Cardiac septum (tissue), 1 donor: ENCODE measurements around the gene XRCC3. TPM values are rescaled to one million over a fixed set of nuclear protein-coding genes. Genes with fewer than 3 reads are reported as not detected.
"Not testable (repeated sequence)": the region's sequence is repeated elsewhere in the genome, so short reads cannot be mapped to it uniquely, and the experiment has no call there.

Experiments
- DNase-seq: peaks from one replicate; pipeline ENCODE4 v3.0.0-alpha.2; 2020; ENCODE audit warnings: low spot score
- intact Hi-C: fragments of 100-400 bp; cut with DNase I; formaldehyde crosslinking; loops from one replicate; pipeline ENCODE4 v1.14.0; 2022
- total RNA-seq: library from RNA; stranded (reverse); fragmentation: NEBNext Ultra II Directional; extraction: Animal tissue kit (Norgen Biotek cat#: 25700); gene quantifications from one replicate; pipeline ENCODE4 v1.2.1, GENCODE V29; 2021
- donor health status: DM: no; HTN: no; CAD: no.

Gene XRCC3
- total RNA-seq, 1 donor from 2014 or later = 3.9 TPM

GRCh38 chr14:103656031-103656755 lies 59.1 kb downstream of the XRCC3 start:
- intact Hi-C loops = no loop called here

GRCh38 chr14:103654619-103655018 lies 60.6 kb downstream of the XRCC3 start:
- intact Hi-C loops = no loop called here
- no peak for DNase-seq

More at GRCh38 chr14:103656031-103656755, 59.1 kb downstream of the XRCC3 start:
- no peak for DNase-seq

- no peak for DNase-seq
- intact Hi-C loops = no loop called here
Measured at GRCh38 chr14:103653805-103654204, 61.4 kb downstream of the XRCC3 start.

DNA sequence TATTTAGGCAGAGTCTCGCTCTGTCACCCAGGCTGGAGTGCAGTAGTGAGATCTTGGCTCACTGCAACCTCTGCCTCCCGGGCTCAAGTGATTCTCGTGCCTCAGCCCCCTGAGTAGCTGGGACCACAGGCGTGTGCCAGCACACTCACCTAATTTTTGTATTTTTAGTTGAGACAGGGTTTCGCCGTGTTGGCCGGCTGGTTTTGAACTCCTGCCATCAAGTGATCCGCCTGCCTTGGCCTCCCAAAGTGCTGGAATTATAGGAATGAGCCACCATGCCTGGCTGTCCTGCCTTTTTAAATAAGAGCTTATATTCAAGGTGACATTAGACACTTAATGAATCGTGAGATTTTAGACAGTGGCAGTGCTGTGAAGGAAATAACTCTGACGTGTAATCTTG lies 61.9 kb downstream of the XRCC3 start:
- intact Hi-C loops, DNase-seq: not testable (repeated sequence)

GRCh38 chr14:103652806-103653205 lies 62.4 kb downstream of the XRCC3 start:
- intact Hi-C loops = no loop called here
- no peak for DNase-seq

DNA sequence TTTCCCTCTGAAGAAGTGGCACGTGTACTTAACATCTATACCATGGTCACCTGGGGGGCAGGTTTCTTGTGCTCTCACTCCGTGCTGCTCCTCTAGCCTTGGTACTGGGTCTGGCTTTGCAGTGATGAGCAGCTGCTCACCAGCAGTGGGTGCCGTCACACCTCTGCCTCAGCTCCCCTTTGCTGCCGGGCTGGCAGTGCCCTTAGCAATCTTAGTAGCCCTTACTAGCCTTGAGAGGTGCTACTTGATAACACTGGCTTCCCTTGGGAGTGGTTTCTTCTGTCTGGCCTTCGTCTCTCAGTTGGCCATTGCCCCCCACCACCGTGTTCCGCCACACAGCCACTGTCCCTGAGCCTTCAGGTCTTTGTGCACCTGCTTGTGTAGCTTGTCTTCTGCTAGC lies 63.7 kb downstream of the XRCC3 start:
- no peak for DNase-seq
- intact Hi-C loops = no loop called here

- intact Hi-C loops = no loop called here
- no peak for DNase-seq
Measured at GRCh38 chr14:103650213-103650612, 65.0 kb downstream of the XRCC3 start.

DNA sequence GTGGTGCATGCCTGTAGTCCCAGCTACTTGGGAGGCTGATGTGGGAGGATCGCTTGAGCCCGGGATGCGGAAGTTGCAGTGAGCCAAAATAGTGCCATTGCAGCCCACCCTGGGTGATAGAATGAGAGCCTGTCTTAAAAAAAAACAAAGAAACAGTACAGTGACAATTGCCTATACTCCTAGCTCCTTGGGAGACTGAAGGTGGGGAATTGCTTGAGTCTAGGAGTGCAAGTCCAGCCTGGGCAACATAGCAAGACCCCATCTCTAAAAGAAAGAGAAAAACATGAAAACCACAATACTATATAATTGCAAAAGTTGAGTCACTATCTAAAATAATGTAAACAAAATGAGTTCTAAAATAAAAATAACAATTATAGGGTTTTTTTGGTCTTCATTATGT lies 66.2 kb downstream of the XRCC3 start:
- no peak for DNase-seq
- intact Hi-C loops = no loop called here

Other genes with a start within 250 kb of the XRCC3 start
- gene CKB, start 192.6 kb downstream of the XRCC3 start, total RNA-seq = 327 TPM
- gene TRMT61A, start 186.3 kb downstream of the XRCC3 start, total RNA-seq = 5.2 TPM
- gene BAG5, start 152.8 kb downstream of the XRCC3 start, total RNA-seq = 20.1 TPM
- gene COA8, start 152.5 kb downstream of the XRCC3 start, total RNA-seq = 43.8 TPM
- 219 TPM for gene KLC1, start 86.2 kb downstream of the XRCC3 start, total RNA-seq
- gene ZFYVE21, start 359 bp upstream of the XRCC3 start, total RNA-seq = 60.9 TPM
- gene PPP1R13B, start 132.1 kb upstream of the XRCC3 start, total RNA-seq = 67.8 TPM
- gene TDRD9, start 213.0 kb upstream of the XRCC3 start, total RNA-seq = 3.3 TPM
- gene RD3L, start 227.1 kb upstream of the XRCC3 start, total RNA-seq = 13.1 TPM